HG03095 (cell line): ENCODE measurements around the gene DYDC1.
"Not testable (repeated sequence)": the region's sequence is repeated elsewhere in the genome, so short reads cannot be mapped to it uniquely, and the experiment has no call there.

ENCODE experiments used
- ATAC-seq: cut with Tn5 transposase; IDR thresholded peaks from one replicate; pipeline ENCODE4 v1.9.1; 2021; ENCODE audit warnings: moderate library complexity; ENCODE audit not compliant: unreplicated experiment

DYDC1 gene

DNA sequence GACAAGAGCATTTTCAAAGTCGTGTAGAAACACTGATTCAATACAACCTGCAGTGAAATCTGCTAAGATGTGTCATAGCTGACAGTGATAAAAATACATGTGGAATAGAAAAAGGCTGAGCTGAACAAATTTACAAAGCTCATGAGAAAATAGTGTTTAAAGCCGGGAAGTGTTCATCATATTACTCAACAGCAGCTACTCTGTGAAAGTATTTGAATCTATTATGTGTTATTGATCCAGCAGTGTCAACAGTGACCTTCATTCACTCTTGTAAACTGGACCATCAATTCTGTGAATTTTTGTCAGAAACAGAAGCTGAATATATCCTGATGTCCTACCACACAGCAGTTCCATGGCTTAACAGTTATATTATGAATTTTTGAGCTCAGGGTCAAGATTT is 11.6 kb downstream of the DYDC1 start:
- ATAC-seq: no peak

DNA sequence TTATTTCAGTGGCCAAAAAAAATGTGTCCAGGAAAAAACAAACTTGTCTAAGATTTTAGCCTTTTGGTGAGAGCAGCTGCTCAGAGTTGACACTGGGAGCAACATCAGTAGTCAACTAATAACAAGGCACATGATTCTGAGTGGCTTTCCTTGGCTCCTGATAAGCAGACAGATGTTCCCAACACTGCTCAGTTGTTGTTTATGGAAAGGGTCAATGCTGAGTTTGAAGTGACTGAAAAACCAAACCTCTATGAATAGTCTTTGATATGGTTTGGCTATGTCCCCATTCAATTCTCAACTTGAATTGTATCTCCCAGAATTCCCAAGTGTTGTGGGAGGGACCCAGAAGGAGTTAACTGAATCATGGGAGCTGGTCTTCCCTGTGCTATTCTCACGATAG is 12.3 kb downstream of the DYDC1 start:
- ATAC-seq: no peak

DNA sequence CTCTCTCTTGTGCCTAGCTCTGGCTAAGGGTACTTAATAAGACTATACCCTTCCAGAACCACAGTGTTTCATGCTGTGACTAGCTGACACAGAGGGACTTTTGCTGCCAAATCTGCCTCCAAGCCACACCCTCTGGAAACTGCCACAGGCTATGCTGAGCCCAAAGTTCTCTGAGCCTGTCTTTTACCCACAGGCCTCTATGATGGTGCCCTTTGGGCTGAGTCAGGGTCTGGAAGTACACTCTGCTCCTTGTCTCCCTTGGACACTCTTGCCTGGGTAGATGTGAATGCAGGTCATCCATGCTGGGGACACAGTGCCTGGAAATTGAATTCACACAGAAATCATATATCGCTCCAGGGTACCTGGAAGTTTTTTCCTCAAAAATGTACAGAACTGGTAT is 22.6 kb downstream of the DYDC1 start:
- ATAC-seq: no peak

DNA sequence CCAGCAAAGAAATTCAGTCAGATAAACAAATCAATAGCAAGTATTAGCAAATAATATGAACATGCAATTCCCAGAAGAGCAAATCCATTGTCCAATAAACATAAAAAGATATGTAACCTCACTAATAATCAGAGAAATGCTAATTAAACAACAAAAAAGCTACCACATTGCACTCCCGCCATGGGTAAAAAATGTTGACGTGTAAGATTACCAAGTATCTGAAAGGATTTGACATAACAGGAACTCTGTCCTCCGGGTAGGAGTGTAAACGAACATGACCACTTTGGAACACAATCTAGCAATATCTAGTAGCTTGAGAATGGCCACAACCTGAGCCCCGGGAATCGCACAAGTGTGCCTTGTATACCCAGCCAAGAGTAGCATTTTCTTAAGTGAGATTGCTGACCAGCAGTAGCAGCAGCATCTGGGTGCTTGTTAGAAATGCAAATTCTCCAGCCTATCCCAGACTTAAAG is 31.6 kb downstream of the DYDC1 start:
- no peak for ATAC-seq

DNA sequence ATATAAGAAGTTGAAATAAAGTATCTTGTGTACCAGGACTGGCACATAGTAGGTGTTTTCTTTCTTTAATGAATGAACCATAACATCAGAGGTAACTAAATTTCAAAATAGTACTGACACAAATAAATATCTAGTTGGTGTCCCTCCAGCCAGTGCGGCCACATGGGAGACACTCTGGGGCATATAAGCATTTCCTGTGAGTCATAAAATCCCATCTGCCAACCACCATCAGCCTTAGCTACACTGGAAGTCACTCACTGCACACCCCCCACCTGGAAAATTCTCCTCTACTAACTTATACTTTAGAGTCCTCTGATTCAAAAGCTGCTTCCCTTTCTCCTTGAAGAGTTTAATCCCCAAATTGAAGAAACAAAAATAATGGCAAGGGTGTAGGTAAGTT is 32.5 kb downstream of the DYDC1 start:
- ATAC-seq: no peak

- no peak for ATAC-seq
Measured at GRCh38 chr10:80323311-80323710, 33.2 kb downstream of the DYDC1 start.

DNA sequence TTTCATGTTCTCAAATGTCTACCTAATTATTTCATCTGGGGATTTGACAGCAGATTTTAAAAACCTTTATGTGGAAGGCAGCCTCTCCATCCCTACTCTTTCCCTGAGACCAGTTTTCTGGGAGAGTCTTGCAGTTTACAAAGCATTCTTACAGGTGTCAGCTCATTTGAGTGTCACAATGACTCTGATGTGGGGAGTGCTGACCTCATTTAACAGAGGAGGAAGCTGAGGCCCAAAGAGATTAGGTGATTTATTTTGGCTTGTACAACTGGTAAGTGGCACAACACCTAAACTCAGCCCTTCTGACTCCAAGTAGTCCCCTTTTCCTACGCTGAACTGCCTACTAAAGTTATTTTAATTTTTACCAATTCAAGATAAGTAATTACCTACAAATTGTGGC is 33.8 kb downstream of the DYDC1 start:
- no peak for ATAC-seq

DNA sequence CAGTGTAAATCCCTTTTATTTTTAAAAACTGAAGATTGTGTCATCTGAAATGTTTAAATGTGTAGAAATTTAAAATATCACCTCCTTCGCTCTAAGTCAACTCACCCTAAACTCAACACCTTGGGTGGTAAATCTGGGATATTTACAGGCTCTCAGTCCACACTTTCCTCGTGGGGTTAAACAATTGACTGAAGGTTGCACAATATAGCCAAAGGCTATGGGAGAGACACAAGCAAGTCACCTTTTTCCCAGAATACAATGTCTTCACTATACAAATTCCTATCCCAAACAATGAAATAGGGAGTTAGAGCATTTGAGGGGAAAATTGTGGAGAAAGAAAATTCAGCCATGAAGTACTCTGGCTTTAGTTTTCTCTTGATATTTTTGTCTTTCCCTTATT is 34.4 kb downstream of the DYDC1 start:
- ATAC-seq: no peak

DNA sequence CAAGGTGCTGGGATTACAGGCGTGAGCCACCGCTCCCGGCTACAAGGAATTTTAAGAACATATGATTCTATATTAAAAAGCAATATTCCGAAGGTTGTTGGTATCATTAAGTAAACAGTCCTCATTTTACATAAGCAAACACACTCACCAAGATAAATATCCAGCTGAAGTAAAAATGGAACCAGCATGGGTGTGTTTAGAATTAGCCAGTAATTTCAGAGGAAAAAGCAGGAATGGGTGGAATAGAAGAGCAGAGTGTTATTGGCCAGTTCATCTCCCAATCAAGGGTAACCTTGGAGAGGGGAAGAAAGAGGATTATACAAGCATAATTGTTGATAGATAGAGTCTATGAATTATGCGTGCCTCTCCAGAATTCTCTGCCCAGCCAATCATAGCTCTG is 35.4 kb downstream of the DYDC1 start:
- no peak for ATAC-seq

DNA sequence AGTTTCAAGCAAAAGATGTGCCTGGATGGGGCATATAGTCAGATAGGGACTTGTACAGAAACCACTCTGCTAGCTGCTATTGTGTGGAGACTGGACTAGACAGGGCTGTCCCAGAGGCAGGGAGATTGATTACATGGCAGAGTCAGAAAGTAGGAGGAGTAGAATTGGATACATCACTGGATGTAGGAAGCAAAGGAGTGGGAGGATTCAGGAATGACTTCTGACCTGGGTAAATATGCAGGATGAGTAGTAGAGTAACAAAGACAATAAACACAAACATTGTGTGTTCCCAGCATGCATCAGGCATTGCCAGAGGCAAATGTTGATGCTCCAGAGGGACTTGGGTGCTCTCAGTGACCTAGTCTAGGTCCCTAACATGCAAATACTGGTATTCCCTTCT is 36.2 kb downstream of the DYDC1 start:
- no peak for ATAC-seq

GRCh38 chr10:80319725-80320290 is 36.7 kb downstream of the DYDC1 start:
- no peak for ATAC-seq

- ATAC-seq: no peak
Measured at GRCh38 chr10:80319318-80319717, 37.2 kb downstream of the DYDC1 start.

DNA sequence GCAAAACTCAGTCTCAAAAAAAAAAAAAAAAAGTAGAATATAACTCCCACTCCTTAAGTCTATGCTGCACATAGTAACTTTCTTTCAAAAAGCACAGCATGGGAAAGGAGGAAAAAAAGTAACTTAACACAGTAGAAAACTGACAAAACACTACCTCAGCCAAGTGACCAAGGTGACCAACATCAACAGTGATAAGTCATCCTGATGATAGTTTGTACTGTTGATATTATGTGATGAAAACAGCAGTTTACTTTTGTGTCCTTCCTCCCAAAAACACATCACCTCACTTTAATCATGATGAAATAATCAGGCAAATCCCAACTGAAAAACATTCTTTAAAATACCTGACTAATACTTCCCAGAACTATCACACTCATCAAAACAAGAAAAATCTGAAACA is 37.8 kb downstream of the DYDC1 start:
- ATAC-seq: no peak

- no peak for ATAC-seq
Measured at GRCh38 chr10:80315391-80315790, 41.2 kb downstream of the DYDC1 start.

DNA sequence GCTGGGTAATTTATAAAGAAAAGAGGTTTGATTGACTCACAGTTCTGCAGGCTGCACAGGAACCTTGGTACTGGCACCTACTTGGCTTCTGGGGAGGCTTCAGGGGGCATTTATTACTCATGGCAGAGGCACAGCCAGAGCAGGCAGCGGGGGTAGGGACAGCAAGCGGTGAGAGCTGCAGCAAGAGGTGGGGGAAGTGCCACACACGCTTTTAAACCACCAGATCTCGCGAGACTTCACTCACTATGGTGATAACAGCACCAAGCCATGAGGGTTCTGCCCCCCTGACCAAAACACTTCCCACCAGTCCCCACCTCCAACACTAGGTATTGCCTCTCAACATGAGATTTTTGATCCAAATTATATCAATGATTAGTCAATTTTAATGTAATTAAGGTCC is 43.0 kb downstream of the DYDC1 start:
- ATAC-seq: no peak

- ATAC-seq: not testable (repeated sequence)
Measured at GRCh38 chr10:80305989-80306388, 50.6 kb downstream of the DYDC1 start.

DNA sequence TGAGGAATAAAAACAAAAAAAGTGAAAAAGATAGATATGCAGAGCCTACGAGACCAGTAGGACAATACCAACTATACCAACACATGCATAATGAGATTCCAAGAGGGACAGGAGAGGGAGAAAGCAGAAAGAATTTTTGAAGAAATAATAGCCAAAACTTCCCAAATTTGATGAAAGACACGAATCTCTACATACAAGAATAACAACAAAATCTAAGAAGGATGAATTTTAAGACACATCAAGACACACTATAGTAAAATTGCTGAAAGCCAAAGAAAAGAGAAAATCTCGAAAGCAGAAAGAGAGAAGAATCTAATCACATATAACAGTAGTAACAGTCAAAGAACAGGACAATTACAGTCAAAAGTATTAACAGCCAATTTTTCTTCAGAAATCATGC is 59.6 kb downstream of the DYDC1 start:
- ATAC-seq: no peak

DNA sequence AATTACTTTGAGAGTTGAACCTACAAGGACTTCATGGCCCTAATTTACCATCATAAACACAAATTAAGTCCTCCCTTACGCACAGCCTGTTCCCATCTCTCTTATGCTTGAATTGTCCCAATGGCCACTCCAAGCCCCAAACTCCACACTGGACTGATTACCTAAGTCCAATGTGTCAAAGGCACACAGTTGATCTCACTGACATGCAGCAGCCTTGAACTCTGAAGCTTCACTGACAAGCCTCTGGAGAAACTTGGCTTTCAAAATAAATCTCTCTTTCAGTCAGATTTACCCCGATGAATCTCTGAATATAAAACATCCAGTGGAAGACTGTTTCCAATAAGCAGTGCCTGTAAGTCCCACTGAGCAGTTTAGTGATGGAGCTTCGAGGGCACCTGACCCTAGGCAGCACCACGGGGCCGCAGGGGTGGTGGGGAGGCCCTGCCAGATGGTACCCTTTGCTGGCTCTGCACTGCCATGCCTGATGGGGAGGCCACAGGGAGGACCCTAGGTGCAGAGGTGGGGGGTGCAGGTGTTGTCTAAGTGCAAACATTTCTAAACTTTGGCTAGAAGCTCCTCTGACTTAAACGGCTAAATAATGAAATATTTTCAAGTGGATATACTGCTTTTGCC is 63.8 kb downstream of the DYDC1 start:
- ATAC-seq: no peak

DNA sequence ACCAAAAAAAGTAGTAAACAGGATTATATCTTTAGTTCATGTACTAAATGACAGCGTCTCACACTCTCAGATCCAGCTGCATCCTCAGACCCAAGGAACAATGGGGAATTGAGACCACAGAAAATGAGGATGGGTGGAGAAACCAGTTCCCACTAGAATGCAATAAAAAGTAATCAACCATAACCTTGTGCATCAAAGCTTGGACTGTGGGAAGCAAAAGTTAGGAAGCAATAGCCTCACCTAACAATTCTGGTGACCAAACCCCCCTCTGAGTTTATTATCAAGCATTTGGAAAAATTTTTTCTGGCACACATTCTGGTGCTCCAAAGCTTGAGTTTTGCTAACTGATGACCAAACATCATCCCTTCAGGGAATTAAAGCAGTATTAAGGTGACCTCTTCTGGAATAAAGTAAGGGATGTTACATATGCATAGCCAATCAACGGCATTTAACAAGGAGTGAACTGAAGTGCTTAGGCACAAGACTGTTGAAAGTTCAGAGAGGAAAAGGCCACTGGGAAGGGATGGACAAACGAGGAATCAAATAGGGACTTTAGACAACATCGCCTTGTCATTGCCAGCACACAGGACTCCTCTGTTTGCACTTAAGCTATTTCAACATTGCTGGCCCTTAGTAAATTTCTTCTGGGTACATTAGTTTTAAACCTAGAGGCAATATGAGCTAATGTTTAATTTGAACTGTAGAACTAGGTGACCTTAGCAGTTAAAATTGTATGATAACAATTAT is 65.9 kb downstream of the DYDC1 start:
- ATAC-seq: no peak

GRCh38 chr10:80289451-80290287 is 66.9 kb downstream of the DYDC1 start, which contains the start of gene MAT1A:
Gene MAT1A, minus strand, starts transcription at chr10:80289658. Its CDS starts 235 bp downstream, at chr10:80289423.
- ATAC-seq: no peak

GRCh38 chr10:80288849-80289248 is 67.7 kb downstream of the DYDC1 start:
- ATAC-seq: no peak
